ENCODE results near the gene PROP1. TPM values are rescaled to one million over a fixed set of nuclear protein-coding genes. Genes with fewer than 3 reads are reported as not detected.

PROP1 gene
- total and polyA plus RNA-seq, 4 donors = not detected

DNA sequence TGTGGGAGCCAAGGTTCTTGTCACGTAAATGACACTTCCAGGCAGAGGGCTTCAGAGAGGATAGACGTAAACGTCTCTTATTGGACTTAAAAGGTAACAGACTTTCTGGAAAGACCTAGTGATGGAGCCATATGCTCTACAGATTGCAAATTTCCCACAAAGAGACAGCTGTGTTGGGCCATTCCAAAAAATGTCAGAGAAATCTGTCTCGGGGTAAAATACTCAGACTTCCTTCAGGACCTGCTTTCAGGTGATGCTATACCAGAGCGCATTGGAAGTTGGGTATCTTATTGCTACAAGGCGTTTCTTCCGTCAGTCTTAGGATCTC, 29.2 kb downstream of the PROP1 start:
- H3K36me3 ChIP-seq (ENCODE audit: control insufficient read depth in 4 of 4, insufficient read depth in 3 of 4, low read depth in 1 of 4, low read length in 3 of 4) = no peaks in the 10 kb centered on the region
- no peaks in the 10 kb centered on the region for H3K9me3 ChIP-seq (ENCODE audit: control insufficient read depth in 4 of 4, low read length in 3 of 4)
- no peak overlapping the region for H3K9ac ChIP-seq (ENCODE audit: low read depth in 1 of 2, low read length in 2 of 2)
- H3K4me1 ChIP-seq (ENCODE audit: control insufficient read depth in 4 of 4, insufficient read depth in 4 of 4, low read length in 3 of 4) = no peaks in the 10 kb centered on the region
- no peak overlapping the region for H3K27ac ChIP-seq (ENCODE audit: low read depth in 1 of 2, low read length in 2 of 2)
- 89% methylated on average over 7 of the region's 7 CpGs for WGBS
- no peak for DNase-seq (ENCODE audit: low spot score)
- H3K27me3 ChIP-seq (ENCODE audit: control insufficient read depth in 4 of 4, insufficient read depth in 4 of 4, low read length in 3 of 4) = no peaks in the 10 kb centered on the region
- H3K4me3 ChIP-seq (ENCODE audit: low read depth in 1 of 3, low read length in 3 of 3) = no peak overlapping the region
- no peak for TF ChIP-seq JUND (IDR thresholded peaks at IDR 0.05)
- no peak for TF ChIP-seq RXRA (IDR thresholded peaks at IDR 0.05)
- TF ChIP-seq, protein P1, sequence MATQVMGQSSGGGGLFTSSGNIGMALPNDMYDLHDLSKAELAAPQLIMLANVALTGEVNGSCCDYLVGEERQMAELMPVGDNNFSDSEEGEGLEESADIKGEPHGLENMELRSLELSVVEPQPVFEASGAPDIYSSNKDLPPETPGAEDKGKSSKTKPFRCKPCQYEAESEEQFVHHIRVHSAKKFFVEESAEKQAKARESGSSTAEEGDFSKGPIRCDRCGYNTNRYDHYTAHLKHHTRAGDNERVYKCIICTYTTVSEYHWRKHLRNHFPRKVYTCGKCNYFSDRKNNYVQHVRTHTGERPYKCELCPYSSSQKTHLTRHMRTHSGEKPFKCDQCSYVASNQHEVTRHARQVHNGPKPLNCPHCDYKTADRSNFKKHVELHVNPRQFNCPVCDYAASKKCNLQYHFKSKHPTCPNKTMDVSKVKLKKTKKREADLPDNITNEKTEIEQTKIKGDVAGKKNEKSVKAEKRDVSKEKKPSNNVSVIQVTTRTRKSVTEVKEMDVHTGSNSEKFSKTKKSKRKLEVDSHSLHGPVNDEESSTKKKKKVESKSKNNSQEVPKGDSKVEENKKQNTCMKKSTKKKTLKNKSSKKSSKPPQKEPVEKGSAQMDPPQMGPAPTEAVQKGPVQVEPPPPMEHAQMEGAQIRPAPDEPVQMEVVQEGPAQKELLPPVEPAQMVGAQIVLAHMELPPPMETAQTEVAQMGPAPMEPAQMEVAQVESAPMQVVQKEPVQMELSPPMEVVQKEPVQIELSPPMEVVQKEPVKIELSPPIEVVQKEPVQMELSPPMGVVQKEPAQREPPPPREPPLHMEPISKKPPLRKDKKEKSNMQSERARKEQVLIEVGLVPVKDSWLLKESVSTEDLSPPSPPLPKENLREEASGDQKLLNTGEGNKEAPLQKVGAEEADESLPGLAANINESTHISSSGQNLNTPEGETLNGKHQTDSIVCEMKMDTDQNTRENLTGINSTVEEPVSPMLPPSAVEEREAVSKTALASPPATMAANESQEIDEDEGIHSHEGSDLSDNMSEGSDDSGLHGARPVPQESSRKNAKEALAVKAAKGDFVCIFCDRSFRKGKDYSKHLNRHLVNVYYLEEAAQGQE (IDR thresholded peaks at IDR 0.05) = no peak
- TF ChIP-seq EGR1 (IDR thresholded peaks at IDR 0.05; ENCODE audit: low read depth in 2 of 2) = no peak
- TF ChIP-seq HNF4A (conservative IDR thresholded peaks at IDR 0.05) = no peak
- no peak for TF ChIP-seq HNF4G (IDR thresholded peaks at IDR 0.05)
- no peak for TF ChIP-seq FOXA1 (IDR thresholded peaks at IDR 0.05)
- TF ChIP-seq FOXA2 (IDR thresholded peaks at IDR 0.05) = no peak
- TF ChIP-seq, protein P2, sequence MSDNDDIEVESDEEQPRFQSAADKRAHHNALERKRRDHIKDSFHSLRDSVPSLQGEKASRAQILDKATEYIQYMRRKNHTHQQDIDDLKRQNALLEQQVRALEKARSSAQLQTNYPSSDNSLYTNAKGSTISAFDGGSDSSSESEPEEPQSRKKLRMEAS (IDR thresholded peaks at IDR 0.05) = no peak
- no peak for TF ChIP-seq NR2F2 (IDR thresholded peaks at IDR 0.05)

DNA sequence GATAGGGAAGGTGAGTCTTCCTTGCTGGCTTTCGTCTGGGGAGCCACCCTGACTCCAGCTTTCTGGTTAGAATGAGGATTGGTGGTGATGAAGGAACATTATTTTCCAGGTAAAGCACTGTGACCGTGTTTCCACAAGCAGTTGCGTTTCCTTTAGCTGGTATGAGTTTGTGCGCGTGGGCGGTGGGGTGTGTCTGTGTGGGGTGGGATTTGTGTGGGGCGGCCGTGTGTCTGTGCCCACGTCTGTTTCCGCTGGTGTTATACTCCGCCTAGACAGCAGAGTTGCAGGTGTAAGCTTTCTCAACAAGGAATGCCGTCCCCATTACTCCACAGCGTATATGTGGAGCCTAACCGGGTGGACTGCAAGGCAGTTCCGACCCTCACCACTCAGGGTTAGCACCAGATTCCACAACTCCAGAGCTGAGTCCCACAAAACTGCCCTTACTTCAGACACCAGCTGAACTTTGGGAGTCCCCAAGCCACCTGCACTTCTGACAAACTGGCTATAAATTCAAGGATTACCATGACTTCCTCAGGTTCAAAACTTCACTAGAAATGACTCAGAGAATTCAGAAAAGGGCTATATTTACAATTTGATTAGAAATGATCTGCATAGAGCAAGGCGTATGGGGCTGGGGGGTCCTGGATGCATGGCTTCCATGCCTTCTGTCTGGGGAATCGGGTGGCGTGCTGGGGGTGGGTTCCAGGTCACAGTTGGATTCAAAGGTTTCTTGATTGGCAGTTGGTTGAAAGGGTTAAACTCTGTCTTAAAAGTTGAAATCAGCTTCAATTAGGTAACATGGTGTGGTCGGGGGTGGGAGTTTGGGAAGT, 29.8 kb downstream of the PROP1 start:
- Histone ChIP-seq H3K27ac (ENCODE audit: low read depth in 1 of 2, low read length in 2 of 2) (no peak overlapping the region), H3K9ac (ENCODE audit: low read depth in 1 of 2, low read length in 2 of 2) (no peak overlapping the region), H3K4me1 (ENCODE audit: control insufficient read depth in 4 of 4, insufficient read depth in 4 of 4, low read length in 3 of 4) (no peaks in the 10 kb centered on the region), H3K36me3 (ENCODE audit: control insufficient read depth in 4 of 4, insufficient read depth in 3 of 4, low read depth in 1 of 4, low read length in 3 of 4) (no peaks in the 10 kb centered on the region), H3K9me3 (ENCODE audit: control insufficient read depth in 4 of 4, low read length in 3 of 4) (no peaks in the 10 kb centered on the region), H3K4me3 (ENCODE audit: low read depth in 1 of 3, low read length in 3 of 3) (no peak overlapping the region), H3K27me3 (ENCODE audit: control insufficient read depth in 4 of 4, insufficient read depth in 4 of 4, low read length in 3 of 4) (no peaks in the 10 kb centered on the region)
- DNase-seq (ENCODE audit: low spot score) = no peak
- 80% methylated on average over 19 of the region's 19 CpGs for WGBS
- TF ChIP-seq, protein P1 (IDR thresholded peaks at IDR 0.05) = no peak
- no peak for TF ChIP-seq RXRA (IDR thresholded peaks at IDR 0.05)
- TF ChIP-seq, protein P3, sequence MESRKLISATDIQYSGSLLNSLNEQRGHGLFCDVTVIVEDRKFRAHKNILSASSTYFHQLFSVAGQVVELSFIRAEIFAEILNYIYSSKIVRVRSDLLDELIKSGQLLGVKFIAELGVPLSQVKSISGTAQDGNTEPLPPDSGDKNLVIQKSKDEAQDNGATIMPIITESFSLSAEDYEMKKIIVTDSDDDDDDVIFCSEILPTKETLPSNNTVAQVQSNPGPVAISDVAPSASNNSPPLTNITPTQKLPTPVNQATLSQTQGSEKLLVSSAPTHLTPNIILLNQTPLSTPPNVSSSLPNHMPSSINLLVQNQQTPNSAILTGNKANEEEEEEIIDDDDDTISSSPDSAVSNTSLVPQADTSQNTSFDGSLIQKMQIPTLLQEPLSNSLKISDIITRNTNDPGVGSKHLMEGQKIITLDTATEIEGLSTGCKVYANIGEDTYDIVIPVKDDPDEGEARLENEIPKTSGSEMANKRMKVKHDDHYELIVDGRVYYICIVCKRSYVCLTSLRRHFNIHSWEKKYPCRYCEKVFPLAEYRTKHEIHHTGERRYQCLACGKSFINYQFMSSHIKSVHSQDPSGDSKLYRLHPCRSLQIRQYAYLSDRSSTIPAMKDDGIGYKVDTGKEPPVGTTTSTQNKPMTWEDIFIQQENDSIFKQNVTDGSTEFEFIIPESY (IDR thresholded peaks at IDR 0.05) = no peak
